ENCODE data around the gene TOR4A.

TOR4A gene

GRCh38 chr9:137295849-137296669 is 18.5 kb downstream of the TOR4A start:
- no peak for DNase-seq

- no peak for DNase-seq
Measured at GRCh38 chr9:137296670-137297664, 19.4 kb downstream of the TOR4A start.

- no peak for DNase-seq
Measured at GRCh38 chr9:137297966-137298365, 20.4 kb downstream of the TOR4A start.

GRCh38 chr9:137298401-137299202 is 21.1 kb downstream of the TOR4A start:
- no peak for DNase-seq

- no peak for DNase-seq
Measured at GRCh38 chr9:137299203-137299565, 21.7 kb downstream of the TOR4A start.

GRCh38 chr9:137299938-137300337 is 22.4 kb downstream of the TOR4A start:
- peak in 1 of 2 experiments; percentile 53 for DNase-seq

- peak in 1 of 2 experiments; percentile 52 for DNase-seq
Measured at GRCh38 chr9:137300567-137301080, 23.1 kb downstream of the TOR4A start.

GRCh38 chr9:137301081-137301947 is 23.8 kb downstream of the TOR4A start:
- DNase-seq, result peak in 1 of 2 experiments; percentile 74

- peak in 1 of 2 experiments; percentile 84 for DNase-seq
Measured at GRCh38 chr9:137302118-137302448, 24.6 kb downstream of the TOR4A start, which contains the start of gene NRARP. TSS of gene NRARP (minus strand) at chr9:137302271. CDS start at chr9:137301928, 343 bp downstream.

GRCh38 chr9:137302449-137303150 is 25.1 kb downstream of the TOR4A start:
- DNase-seq, result peak in 1 of 2 experiments; percentile 74

- peak; percentile 25 to 47 for DNase-seq
Measured at GRCh38 chr9:137303151-137303892, 25.8 kb downstream of the TOR4A start.

- peak in 1 of 2 experiments; percentile 25 for DNase-seq
Measured at GRCh38 chr9:137303893-137304382, 26.4 kb downstream of the TOR4A start.

- DNase-seq, result peak in 1 of 2 experiments; percentile 35
Measured at GRCh38 chr9:137304383-137305059, 27.0 kb downstream of the TOR4A start.

- peak in 1 of 2 experiments; percentile 66 for DNase-seq
Measured at GRCh38 chr9:137305060-137305797, 27.7 kb downstream of the TOR4A start.

GRCh38 chr9:137305798-137306065 is 28.2 kb downstream of the TOR4A start:
- no peak for DNase-seq

GRCh38 chr9:137306066-137306849 is 28.7 kb downstream of the TOR4A start:
- no peak for DNase-seq

- no peak for DNase-seq
Measured at GRCh38 chr9:137306850-137307254, 29.3 kb downstream of the TOR4A start.
